ENCODE data around the gene ARPC5.

DNA sequence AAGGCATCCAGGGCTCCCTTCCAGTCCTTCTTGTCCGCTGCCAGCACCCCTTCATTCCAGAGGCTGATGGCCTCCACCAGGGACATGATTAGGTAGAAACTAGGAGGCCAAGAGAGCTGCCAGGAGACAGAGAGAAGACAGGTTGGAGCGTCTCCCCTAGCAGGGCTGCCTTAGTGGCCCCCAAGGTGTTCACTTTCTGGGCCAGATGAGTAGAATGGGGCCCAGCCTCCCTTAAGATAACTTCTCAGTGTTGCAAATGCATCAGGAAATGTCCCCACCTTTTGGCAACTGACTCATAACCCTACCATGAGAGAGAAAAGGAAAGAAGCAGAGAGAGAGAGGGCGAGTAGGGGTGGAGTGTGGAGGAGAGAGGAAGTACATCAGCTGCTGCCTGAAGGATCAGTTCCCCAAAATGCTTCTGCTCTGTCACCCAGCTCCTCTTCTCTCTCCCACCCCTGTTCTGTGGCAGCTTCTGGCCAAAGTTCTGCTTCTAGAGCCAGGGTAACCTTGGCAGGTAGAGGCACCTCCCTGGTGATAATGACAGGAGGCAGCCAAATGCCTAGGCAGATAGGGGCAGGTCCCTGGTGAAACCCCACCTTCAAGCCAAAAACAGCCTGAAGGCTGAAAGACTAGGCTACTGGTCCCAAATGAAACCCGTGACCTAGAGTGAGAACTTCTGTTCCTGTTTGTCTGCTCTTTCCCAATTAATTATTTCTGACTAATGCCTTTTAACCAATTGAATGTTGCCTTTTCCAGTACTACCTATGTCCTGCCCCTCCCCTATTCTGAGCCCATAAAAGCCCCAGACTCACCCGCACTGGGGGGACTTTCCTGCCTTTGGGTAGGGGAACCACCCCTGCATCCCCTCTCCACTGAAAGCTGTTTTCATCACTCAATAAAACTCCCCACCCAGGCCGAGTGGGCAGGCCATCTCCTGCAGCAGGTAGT, 45.1 kb downstream of the ARPC5 start, which contains the start of gene NCF2:
- TF ChIP-seq, protein P1, sequence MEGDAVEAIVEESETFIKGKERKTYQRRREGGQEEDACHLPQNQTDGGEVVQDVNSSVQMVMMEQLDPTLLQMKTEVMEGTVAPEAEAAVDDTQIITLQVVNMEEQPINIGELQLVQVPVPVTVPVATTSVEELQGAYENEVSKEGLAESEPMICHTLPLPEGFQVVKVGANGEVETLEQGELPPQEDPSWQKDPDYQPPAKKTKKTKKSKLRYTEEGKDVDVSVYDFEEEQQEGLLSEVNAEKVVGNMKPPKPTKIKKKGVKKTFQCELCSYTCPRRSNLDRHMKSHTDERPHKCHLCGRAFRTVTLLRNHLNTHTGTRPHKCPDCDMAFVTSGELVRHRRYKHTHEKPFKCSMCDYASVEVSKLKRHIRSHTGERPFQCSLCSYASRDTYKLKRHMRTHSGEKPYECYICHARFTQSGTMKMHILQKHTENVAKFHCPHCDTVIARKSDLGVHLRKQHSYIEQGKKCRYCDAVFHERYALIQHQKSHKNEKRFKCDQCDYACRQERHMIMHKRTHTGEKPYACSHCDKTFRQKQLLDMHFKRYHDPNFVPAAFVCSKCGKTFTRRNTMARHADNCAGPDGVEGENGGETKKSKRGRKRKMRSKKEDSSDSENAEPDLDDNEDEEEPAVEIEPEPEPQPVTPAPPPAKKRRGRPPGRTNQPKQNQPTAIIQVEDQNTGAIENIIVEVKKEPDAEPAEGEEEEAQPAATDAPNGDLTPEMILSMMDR (IDR thresholded peaks at IDR 0.05; ENCODE audit: low read length), result no peak
- TF ChIP-seq EZH2 (IDR thresholded peaks at IDR 0.05; ENCODE audit: borderline replicate concordance, low read length), result no peak

Measured in OCI-LY1 (cell line).